Activated CD8-positive, alpha-beta memory T cell treated with anti-CD3 and anti-CD28 coated beads for 24 hours (primary cell): ENCODE data around the gene NSDHL.

ENCODE experiments used
- DNase-seq: peaks from one replicate; pipeline ENCODE4 v3.0.0-alpha.2; 2020

Gene NSDHL

DNA sequence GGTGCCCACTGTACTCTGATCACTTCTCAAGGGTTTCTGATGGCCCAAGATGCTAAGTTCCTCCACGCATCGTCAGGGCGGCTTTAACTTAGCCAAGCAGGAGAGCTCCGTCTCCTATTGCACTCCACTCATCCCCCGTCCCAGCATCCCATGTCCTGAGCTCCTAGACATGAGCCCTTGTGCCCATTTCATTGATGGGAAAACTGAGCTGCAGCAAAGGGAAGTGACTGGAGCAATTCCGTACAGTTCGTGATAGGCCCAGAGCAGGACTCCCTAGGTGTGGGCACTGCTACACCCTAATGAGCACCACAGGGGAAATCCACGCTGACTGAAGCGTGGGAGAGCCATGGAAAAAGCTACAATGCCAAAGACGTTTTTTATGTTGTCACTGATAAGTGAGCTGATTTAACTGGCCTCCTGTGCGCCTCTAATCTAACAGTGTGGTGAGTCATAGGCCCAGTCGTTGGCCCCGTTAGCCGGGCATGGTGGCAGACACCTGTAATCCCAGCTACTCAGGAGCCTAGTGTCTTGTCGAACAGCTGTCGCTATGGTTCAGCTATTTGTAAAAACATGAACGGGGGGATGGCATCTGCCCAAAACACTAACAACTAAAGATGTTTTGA, 14.9 kb downstream of the NSDHL start:
- DNase-seq = no peak

DNA sequence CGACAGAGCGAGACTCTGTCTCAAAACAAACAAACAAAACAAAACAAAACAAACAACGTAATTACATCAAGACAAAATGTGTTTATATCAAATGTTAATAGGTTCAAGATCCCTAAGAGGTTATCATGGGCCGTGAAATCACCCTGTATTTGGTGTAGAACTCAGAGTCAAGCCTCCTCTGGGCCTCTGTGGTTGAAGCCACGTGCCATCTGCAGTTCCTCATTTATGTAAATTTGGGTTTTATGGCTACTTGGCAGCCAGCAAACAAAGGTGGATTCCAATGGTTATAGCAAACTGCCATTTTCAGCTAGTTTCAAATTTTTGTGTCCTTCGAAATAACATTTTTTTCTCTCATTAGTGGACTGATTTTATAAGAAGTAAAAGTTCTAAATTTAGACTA, 16.4 kb downstream of the NSDHL start:
- DNase-seq = no peak

DNA sequence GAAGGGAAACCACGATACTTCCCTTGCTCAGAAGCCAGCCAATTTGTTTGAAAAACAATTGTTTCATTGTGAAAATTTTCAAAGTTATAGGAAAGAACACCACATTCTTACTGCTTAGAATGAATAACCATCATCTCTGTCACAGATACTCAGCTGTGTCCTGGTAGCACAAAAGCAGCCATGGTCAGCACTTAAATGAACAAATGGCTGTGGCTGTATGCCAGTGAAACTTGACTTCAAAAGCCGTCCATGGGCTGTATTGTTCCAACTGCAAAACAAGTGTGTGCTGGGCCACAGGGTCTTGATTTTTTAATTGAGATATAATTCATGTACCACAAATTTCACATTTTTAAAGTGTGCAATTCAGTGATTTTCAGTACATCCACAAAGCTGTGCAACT, 19.6 kb downstream of the NSDHL start:
- no peak for DNase-seq

GRCh38 chrX:152853986-152854385, 23.1 kb downstream of the NSDHL start:
- DNase-seq = no peak

DNA sequence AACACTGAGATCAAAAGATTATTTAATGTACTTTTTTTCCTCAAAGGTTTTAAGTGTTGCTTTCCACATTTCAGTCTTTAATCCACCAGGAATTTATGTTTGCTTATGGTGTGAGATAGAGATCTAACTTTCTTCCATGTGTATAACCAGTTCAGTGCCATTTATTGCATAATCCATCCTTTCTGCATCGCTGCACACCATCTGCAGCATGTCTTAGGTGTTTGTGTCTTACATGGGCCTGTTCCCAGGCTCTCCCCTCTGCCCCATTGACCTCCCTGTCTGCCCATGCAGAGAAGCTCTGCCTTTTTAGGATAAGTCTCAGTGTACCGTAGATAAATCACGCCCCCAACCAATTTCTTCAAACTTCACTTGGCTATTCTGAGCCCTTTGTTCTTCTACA, 30.3 kb downstream of the NSDHL start:
- no peak for DNase-seq

DNA sequence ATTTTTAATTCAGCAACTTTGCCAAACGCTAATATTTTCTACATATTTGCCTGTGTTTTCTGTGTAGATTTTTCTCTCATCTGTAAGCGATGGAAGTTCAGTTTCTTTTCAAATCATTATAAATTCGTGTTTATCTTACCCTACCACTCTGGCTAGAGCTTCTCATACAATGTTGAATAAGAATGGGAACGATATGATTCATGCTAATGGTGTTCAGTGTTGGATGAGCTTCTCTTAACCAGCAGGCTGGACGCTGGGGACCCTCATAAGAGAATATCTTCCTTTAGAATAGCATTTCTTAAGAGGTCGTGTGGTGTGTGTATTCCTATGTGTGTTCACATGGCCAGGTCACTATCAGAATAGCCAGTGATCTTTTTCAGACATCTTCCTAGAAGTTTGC, 31.0 kb downstream of the NSDHL start:
- DNase-seq = no peak

- DNase-seq = no peak
Observed at GRCh38 chrX:152865232-152865920, 34.5 kb downstream of the NSDHL start.

DNA sequence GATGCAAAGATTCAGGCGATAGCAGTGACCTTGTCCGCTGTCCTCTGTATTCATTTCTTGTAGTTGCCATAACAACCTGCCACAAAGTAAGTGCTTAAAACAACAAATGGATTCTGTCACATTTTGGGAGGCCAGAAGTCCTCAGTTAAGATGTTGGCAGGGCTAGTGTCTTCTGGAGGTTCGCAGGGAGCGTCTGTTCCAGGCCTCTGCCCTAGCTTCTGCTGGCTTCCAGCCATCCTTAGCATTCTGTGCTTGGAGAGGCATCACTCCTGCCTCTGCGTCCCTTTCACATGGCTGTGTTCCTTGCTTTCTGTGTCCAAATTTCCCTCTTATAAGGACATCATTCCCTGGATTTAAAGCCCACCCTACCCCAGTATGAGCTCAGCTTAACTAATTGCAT, 35.5 kb downstream of the NSDHL start:
- no peak for DNase-seq

GRCh38 chrX:152869972-152870371, 39.1 kb downstream of the NSDHL start:
- DNase-seq = no peak

GRCh38 chrX:152871260-152871659, 40.4 kb downstream of the NSDHL start:
- DNase-seq = no peak

GRCh38 chrX:152872522-152872921, 41.7 kb downstream of the NSDHL start:
- DNase-seq = no peak

DNA sequence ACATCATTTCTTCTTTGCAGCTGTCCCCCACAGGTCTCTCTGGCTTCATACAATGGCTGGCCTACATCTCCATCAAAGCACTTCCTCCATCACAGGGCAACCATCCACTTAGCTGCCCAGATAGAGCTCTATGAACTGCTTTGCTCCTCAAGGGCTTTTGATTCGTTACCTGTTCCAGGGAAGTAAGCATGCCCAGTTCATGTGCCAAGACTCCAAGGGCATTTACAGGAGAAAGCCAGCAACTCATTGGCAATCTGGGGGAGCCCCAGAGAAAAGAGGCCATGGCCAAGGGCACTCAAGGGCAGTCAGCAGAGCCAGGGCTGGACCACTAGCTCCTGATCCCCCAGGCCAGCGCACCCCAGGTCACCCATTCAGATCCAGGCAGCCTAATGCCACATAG, 42.5 kb downstream of the NSDHL start:
- DNase-seq = no peak

- DNase-seq = no peak
Observed at GRCh38 chrX:152876931-152877840, 46.3 kb downstream of the NSDHL start.

DNA sequence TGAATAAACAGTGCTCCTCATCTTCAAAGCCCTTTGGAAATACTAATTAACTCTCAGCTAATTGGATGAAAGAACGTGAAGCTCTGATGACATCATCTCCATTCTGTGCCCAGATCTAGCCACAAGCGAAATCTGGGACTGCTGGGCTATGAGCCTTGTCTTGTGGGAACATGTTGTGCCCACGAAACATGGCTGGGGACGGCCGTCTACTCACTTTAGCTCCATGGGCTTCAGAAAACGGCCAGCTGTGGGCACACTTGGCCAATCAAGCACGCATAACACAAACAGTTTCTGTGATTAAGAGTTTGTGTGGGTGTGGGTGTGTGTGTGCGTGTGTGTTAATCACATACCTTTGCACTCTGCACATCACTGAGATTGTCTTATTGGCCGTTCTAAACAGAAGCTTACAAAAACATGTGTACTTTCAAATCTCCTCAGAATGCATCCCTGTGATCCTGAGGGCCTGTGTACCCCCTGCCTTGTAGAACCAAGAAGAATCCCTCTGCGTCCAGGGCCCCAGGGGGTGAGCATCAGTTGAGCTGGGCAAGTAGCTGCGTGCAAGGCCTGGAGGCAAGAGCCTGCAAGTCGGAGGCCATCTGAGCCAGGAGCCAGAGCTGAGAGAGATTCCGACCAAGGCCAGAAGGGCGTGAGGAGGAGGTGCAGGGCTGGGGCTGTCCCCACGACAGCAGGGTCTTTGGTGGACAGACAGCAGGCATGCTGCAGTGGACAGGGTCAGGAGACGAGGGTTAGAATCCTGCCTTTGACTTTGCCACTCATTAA, 48.3 kb downstream of the NSDHL start:
- DNase-seq = no peak

GRCh38 chrX:152881289-152881688, 50.4 kb downstream of the NSDHL start:
- no peak for DNase-seq

- DNase-seq = no peak
Observed at GRCh38 chrX:152884171-152884570, 53.3 kb downstream of the NSDHL start.

DNA sequence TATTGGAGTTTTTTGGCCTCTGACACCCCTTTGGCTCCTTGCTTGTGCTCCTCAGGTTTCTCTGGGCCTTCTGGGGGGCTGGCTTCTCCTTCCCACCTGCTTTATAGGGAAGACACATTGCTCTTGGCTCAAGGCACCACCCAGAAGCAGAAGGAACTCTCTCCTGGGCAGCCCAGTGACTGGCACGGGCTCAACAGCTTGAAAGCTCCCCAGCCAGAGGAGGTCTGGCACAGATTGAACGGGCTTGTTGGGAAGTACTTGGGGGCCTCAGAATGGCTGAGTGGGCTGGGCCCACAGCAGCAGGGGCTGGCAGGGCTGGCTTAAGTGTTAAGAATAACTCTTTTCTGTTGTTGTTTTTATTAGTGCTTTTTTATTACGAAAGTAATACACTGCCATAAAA, 55.9 kb downstream of the NSDHL start:
- DNase-seq = no peak

- no peak for DNase-seq
Observed at GRCh38 chrX:152892499-152892898, 61.6 kb downstream of the NSDHL start.

DNA sequence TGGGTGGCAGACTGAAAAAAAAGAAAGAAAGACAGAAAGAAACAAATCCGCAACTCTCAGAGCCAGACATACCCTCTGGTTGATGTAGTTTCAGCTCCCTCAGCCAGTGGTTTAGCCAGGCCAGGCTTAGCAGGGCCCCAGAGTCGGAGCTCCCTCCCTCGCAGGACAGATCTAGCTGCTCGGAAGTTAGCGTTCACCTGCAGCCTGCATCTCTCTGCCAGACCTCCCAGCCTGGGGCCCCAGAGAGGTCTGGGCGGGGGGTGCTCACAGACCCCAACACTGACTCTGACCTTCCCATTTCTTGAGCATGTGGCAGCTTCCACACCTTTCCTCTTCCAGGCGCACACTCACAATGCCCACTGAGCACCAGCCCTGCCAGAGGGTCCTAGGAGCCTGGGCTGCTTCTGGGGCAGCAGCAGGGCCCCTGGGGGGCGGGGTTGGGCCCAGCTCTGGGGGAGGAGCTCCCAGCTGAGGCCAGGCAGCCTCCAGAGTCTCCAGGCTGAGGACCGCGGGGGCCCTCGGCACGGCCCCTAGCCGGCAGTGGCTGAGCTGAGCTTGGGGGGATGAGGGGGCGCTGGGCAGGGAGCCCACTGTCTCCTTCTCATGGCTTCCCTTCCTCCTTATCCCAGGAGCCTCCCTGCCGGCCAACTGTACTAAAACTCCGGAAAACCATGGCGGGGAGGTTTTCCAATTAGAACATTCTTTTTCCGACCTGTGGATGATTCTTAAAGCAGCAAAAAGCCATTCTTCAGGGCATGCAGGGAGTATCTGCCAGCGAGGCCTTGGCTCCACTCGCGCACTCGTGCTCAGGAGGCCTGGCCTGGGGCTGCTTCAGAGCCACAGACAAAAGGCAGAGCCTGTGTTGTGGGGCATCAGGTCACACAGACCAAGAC, 62.4 kb downstream of the NSDHL start:
- DNase-seq = no peak

DNA sequence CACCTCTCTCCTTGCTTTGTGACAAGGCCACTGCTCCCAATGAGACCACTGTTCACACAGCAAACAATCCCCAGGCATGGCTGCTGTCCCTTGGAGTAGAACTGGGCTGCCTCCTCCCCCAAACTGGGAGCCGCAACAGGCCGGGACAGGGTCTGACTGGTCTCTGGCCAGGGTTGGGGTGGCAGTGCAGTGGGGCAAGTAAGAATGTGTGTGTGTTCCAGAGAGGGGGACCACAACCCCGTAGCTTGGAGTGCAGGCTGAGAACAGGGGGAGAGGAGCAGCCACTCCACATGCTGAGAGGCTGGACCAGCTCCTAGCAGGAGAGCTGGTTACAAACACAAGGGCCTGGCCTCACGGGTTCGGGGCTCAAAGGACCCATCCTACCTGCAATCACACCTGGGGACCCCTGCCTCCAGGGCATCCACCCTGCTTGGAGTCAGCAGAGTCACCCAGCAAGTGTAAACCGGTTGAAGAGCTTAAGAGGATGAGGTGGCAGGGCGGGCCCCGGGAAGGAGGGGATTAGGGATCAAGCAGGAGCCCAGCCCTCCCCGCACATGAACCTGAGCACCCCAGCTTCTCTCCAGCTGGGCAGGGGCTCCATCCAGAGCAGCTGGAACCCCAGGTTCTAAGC, 63.2 kb downstream of the NSDHL start:
- no peak for DNase-seq

DNA sequence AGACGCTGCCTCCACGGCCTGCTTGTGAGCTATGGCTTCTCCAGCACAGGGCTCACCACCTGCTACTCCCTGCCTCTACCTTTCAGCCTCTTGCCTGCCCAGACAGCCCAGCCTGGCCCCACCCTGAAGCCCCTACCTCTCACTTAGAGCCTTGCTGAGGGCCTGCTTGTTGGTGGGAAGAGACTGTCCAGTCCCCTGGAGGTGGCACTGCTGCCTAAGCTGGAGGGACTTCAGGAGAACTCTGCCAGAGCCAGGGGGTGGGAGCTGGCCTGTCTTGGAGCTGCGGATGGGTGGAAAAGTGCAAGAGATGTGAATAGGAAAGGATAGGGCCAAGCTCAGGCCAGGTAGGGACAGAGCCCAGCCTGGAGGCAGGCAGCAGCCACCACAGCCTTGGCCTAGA, 64.3 kb downstream of the NSDHL start:
- DNase-seq = no peak
